ENCODE measurements around the gene SLC22A23.

The SLC22A23 gene

GRCh38 chr6:3423439-3424184 lies 33.2 kb downstream of the SLC22A23 start:
- TF ChIP-seq, protein P1, sequence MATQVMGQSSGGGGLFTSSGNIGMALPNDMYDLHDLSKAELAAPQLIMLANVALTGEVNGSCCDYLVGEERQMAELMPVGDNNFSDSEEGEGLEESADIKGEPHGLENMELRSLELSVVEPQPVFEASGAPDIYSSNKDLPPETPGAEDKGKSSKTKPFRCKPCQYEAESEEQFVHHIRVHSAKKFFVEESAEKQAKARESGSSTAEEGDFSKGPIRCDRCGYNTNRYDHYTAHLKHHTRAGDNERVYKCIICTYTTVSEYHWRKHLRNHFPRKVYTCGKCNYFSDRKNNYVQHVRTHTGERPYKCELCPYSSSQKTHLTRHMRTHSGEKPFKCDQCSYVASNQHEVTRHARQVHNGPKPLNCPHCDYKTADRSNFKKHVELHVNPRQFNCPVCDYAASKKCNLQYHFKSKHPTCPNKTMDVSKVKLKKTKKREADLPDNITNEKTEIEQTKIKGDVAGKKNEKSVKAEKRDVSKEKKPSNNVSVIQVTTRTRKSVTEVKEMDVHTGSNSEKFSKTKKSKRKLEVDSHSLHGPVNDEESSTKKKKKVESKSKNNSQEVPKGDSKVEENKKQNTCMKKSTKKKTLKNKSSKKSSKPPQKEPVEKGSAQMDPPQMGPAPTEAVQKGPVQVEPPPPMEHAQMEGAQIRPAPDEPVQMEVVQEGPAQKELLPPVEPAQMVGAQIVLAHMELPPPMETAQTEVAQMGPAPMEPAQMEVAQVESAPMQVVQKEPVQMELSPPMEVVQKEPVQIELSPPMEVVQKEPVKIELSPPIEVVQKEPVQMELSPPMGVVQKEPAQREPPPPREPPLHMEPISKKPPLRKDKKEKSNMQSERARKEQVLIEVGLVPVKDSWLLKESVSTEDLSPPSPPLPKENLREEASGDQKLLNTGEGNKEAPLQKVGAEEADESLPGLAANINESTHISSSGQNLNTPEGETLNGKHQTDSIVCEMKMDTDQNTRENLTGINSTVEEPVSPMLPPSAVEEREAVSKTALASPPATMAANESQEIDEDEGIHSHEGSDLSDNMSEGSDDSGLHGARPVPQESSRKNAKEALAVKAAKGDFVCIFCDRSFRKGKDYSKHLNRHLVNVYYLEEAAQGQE (IDR thresholded peaks at IDR 0.05; ENCODE audit: low read depth): no peak
- TF ChIP-seq EGR1 (IDR thresholded peaks at IDR 0.05): no peak

DNA sequence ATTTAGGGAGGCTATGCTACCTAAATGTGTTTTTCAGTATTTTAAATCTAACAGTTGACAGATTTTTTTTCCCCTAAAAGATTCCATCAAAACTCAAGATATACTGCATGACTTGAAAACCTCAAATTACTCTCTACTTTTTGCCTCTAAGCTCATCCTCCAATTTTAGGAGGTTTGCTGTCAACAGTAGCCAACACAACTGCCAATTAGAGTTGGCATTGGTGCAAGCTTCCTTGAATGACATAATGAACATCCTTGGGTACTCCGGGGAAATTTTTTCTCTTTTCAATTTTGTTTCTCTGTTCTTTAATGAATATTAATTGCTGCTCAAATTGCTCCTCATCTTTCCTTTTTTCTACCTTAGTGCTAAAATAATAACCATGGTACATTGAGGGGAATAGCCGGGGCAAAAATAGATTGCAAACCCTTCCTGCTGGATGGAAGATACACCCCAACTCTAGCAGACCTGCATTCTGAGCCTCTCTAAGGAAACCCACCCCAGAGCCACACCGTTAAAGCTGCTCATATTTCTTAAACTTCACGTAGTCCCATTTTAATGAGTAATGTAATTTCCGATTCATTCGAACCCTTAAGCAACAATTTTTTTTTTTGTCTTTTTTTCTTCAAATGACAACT lies 34.3 kb downstream of the SLC22A23 start:
- TF ChIP-seq CREB1 (IDR thresholded peaks at IDR 0.05; ENCODE audit: low read depth) (no peak), YY1 (IDR thresholded peaks at IDR 0.05; ENCODE audit: low read depth) (no peak)

DNA sequence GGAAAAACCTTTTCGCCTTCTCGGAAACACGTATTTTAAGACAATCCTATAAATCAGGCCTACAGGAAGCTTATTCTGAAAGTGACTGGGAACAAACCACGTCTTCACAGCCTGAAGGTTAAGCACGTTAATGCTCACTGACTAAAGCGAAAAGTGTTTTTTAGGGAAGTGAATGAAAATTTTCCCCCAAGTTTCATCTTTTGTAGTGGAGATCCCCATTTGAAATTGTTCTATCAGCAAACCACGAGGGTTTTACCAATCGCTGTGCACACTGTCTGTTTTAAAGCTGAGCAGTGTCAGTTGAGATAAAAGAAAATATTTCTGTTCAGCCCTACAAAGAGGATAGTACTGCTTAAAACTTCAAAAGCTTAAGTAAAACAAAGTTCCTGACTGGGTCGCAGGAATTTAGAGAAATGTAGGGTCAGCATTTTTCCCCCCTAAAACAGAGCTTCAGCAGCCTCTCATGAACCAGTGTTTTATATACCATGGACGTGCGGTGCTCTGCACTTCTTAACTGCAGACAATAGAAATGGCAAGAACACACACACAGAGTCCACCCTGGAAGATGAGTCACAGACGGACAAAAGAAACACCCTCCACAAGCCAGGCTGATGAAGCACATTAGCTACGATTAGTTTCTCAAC lies 34.9 kb downstream of the SLC22A23 start:
- TF ChIP-seq ZBTB7A (IDR thresholded peaks at IDR 0.05; ENCODE audit: low read depth) (no peak), EGR1 (IDR thresholded peaks at IDR 0.05) (no peak), TCF12 (IDR thresholded peaks at IDR 0.05; ENCODE audit: low read depth) (no peak), CEBPB (IDR thresholded peaks at IDR 0.05) (no peak)
- TF ChIP-seq, protein P2, sequence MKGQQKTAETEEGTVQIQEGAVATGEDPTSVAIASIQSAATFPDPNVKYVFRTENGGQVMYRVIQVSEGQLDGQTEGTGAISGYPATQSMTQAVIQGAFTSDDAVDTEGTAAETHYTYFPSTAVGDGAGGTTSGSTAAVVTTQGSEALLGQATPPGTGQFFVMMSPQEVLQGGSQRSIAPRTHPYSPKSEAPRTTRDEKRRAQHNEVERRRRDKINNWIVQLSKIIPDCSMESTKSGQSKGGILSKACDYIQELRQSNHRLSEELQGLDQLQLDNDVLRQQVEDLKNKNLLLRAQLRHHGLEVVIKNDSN (IDR thresholded peaks at IDR 0.05): no peak

DNA sequence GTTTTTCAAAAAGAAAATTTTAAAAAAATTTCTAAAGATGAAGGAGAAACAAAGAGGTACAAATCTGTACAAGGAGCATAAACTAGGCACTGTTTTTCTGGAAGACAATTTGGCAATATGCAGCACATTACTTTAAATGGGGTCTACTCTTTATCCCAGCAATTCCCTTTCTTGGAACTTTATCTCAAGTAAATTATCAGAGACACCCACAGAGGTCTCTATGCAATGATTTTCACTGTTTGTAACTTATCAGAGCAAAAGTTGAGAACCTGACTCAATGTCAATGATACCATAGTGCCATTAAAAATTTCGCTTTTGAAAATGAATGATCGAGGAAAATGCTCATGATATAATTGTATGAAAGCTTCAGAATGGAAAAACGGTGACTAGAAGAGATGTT lies 35.7 kb downstream of the SLC22A23 start:
- TF ChIP-seq CEBPB (IDR thresholded peaks at IDR 0.05): no peak
- TF ChIP-seq TEAD4 (IDR thresholded peaks at IDR 0.05): no peak
- TF ChIP-seq EGR1 (IDR thresholded peaks at IDR 0.05): no peak
- TF ChIP-seq FOXM1 (IDR thresholded peaks at IDR 0.05; ENCODE audit: borderline replicate concordance, low read depth): no peak
- no peak for TF ChIP-seq EP300 (IDR thresholded peaks at IDR 0.05; ENCODE audit: borderline replicate concordance)
- TF ChIP-seq, protein P1 (IDR thresholded peaks at IDR 0.05; ENCODE audit: low read depth): no peak
- no peak for TF ChIP-seq RAD21 (IDR thresholded peaks at IDR 0.05; ENCODE audit: low read depth)
- TF ChIP-seq, protein P2 (IDR thresholded peaks at IDR 0.05): no peak
- TF ChIP-seq CREB1 (IDR thresholded peaks at IDR 0.05; ENCODE audit: low read depth): no peak
- no peak for TF ChIP-seq ZBTB7A (IDR thresholded peaks at IDR 0.05; ENCODE audit: low read depth)
- no peak for TF ChIP-seq NFIC (IDR thresholded peaks at IDR 0.05)
- no peak for TF ChIP-seq TAF1 (IDR thresholded peaks at IDR 0.05; ENCODE audit: low read depth)
- TF ChIP-seq YY1 (IDR thresholded peaks at IDR 0.05; ENCODE audit: low read depth): no peak
- TF ChIP-seq TCF12 (IDR thresholded peaks at IDR 0.05; ENCODE audit: low read depth): no peak
- TF ChIP-seq, protein P3, sequence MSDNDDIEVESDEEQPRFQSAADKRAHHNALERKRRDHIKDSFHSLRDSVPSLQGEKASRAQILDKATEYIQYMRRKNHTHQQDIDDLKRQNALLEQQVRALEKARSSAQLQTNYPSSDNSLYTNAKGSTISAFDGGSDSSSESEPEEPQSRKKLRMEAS (IDR thresholded peaks at IDR 0.05): no peak

DNA sequence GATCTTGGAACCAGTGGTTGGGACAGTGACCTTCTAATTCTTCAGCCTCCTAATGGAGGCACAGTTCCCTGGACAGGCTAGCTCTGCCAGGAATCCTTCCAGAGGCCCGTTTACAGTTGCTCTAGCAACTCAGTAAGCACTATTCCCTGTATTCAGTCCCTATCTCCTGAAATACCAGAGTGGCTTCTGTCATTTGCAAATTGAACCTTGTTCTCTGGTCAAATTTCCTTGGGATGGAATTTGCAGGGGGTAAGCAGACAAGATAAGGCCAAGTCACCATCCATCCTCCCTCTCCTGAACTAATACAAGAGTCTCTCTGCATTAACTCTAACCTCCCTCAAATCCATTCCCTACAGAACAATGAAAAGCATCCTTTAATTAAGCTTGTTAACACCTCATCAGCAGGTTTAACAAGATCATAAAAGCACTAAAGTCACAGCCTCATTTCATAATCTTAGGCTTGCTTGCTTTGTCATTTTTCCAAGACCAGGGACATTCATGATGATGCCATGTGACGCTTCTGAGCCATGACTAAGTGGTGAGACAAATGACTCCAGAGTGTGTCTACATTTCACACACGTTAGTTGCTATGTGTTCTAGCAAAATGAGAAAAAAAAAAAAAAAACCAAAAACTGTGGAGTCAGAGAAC lies 37.1 kb downstream of the SLC22A23 start:
- TF ChIP-seq NFIC (IDR thresholded peaks at IDR 0.05) (no peak), RAD21 (IDR thresholded peaks at IDR 0.05; ENCODE audit: low read depth) (no peak), EP300 (IDR thresholded peaks at IDR 0.05; ENCODE audit: borderline replicate concordance) (no peak), ZBTB7A (IDR thresholded peaks at IDR 0.05; ENCODE audit: low read depth) (no peak), CREB1 (IDR thresholded peaks at IDR 0.05; ENCODE audit: low read depth) (no peak), FOXM1 (IDR thresholded peaks at IDR 0.05; ENCODE audit: borderline replicate concordance, low read depth) (no peak), TCF12 (IDR thresholded peaks at IDR 0.05; ENCODE audit: low read depth) (no peak), YY1 (IDR thresholded peaks at IDR 0.05; ENCODE audit: low read depth) (no peak), TEAD4 (IDR thresholded peaks at IDR 0.05) (no peak), EGR1 (IDR thresholded peaks at IDR 0.05) (no peak), CEBPB (IDR thresholded peaks at IDR 0.05) (no peak), TAF1 (IDR thresholded peaks at IDR 0.05; ENCODE audit: low read depth) (no peak)
- TF ChIP-seq, protein P2 (IDR thresholded peaks at IDR 0.05): no peak
- TF ChIP-seq, protein P3 (IDR thresholded peaks at IDR 0.05): no peak
- TF ChIP-seq, protein P1 (IDR thresholded peaks at IDR 0.05; ENCODE audit: low read depth): no peak
